Esophagus muscularis mucosa (tissue), 3 donors: Measurements from ENCODE around the gene TRIM56.

Source experiments
- CTCF ChIP-seq, 3 experiments: fragments of 200-600 bp in 2 of 3; fragments of 450-650 bp in 1 of 3; sonication (generic) in 2 of 3; IDR thresholded peaks; one replicate each; pipeline ENCODE4 v1.5.1; 2017 to 2019; ENCODE audit warnings: antibody characterized with exemption in 3 of 3, mild to moderate bottlenecking in 2 of 3, moderate library complexity in 1 of 3
- POLR2A ChIP-seq: fragments of 450-650 bp; IDR thresholded peaks from one replicate; pipeline ENCODE4 v1.6.1; 2017; ENCODE audit warnings: antibody characterized with exemption, moderate library complexity, mild to moderate bottlenecking, low read depth

- TF ChIP-seq CTCF (IDR thresholded peaks at IDR 0.05) (no peak), POLR2A (no peak)
Observed at GRCh38 chr7:101134399-101134980, 49.2 kb downstream of the TRIM56 start.
